ENCODE measurements around the gene SPP1.

DNA sequence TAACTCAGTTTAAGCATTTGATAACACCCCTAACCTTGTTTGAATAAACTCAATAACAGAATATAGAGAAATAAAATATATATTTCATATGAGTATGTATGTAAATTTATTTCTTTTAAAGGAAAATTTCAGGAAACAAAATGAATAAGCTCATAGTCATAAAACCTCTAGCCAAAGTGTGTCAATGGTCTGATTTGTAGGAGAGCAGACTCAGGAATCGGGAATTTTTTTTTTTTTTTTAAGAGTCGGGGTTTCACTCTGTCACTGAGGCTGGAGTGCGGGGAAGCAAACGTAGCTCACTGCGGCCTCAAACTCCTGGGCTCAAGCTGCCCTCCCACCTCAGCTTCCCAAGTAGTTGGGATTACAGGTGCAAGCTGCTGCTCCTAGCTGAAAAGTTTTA lies 34.4 kb downstream of the SPP1 start:
- TF ChIP-seq CTCF (IDR thresholded peaks at IDR 0.05) (no peak), POLR2AphosphoS5 (IDR thresholded peaks at IDR 0.05; ENCODE audit: insufficient read depth in 1 of 2, low read depth in 1 of 2) (no peak), POLR2A (IDR thresholded peaks at IDR 0.05) (no peak)
